ENCODE results near the gene SESN2.

Gene SESN2

DNA sequence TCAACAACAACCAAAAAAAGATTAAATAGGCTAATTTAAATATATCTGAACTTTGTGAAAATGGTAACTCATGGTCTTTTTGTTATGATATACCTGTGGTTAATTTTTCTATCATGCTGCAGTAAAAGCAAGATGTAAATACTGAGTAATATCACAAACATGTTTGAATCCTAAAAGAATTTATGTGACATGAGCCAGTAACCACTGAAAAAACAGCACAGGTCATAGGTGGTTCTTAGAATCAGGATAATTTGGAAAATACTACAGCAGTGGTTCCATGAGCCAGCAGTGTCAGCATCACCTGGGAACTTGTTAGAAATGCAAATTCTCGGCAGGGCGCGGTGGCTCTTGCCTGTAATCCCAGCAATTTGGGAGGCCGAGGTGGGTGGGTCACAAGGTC, 19.3 kb upstream of the SESN2 start:
- Histone ChIP-seq H3K27me3 (ENCODE audit: insufficient read depth, low read length) (no peaks in the 10 kb centered on the region), H3K27ac (ENCODE audit: low read length) (no peak overlapping the region), H3K9me3 (ENCODE audit: insufficient read depth, low read depth, low read length) (no peaks in the 10 kb centered on the region), H3K4me1 (ENCODE audit: insufficient read depth, low read length) (peaks cover 8% of the 10 kb centered on the region; the same call in 1 of the 2 replicates), H3K36me3 (ENCODE audit: insufficient read depth, low read depth, low read length) (peaks cover 20% of the 10 kb centered on the region), H3K9ac (ENCODE audit: low read depth, low read length) (no peak overlapping the region), H3K4me3 (ENCODE audit: low read length) (no peak overlapping the region)

GRCh38 chr1:28241638-28242241, 17.6 kb upstream of the SESN2 start:
- peaks cover 12% of the 10 kb centered on the region; the same call in 1 of the 2 replicates for H3K4me1 ChIP-seq (ENCODE audit: insufficient read depth, low read length)
- no peaks in the 10 kb centered on the region for H3K27me3 ChIP-seq (ENCODE audit: insufficient read depth, low read length)
- no peak overlapping the region for H3K27ac ChIP-seq (ENCODE audit: low read length)
- no peaks in the 10 kb centered on the region for H3K9me3 ChIP-seq (ENCODE audit: insufficient read depth, low read depth, low read length)
- H3K36me3 ChIP-seq (ENCODE audit: insufficient read depth, low read depth, low read length): peaks cover 20% of the 10 kb centered on the region
- H3K4me3 ChIP-seq (ENCODE audit: low read length): no peak overlapping the region
- no peak overlapping the region for H3K9ac ChIP-seq (ENCODE audit: low read depth, low read length)

GRCh38 chr1:28243685-28244311, 15.5 kb upstream of the SESN2 start:
- peaks cover 6% of the 10 kb centered on the region; the same call in 1 of the 2 replicates for H3K4me1 ChIP-seq (ENCODE audit: insufficient read depth, low read length)
- H3K27me3 ChIP-seq (ENCODE audit: insufficient read depth, low read length): no peaks in the 10 kb centered on the region
- no peak overlapping the region for H3K9ac ChIP-seq (ENCODE audit: low read depth, low read length)
- H3K27ac ChIP-seq (ENCODE audit: low read length): no peak overlapping the region
- H3K36me3 ChIP-seq (ENCODE audit: insufficient read depth, low read depth, low read length): peaks cover 8% of the 10 kb centered on the region; the same call in 1 of the 2 replicates
- no peaks in the 10 kb centered on the region for H3K9me3 ChIP-seq (ENCODE audit: insufficient read depth, low read depth, low read length)
- H3K4me3 ChIP-seq (ENCODE audit: low read length): no peak overlapping the region

DNA sequence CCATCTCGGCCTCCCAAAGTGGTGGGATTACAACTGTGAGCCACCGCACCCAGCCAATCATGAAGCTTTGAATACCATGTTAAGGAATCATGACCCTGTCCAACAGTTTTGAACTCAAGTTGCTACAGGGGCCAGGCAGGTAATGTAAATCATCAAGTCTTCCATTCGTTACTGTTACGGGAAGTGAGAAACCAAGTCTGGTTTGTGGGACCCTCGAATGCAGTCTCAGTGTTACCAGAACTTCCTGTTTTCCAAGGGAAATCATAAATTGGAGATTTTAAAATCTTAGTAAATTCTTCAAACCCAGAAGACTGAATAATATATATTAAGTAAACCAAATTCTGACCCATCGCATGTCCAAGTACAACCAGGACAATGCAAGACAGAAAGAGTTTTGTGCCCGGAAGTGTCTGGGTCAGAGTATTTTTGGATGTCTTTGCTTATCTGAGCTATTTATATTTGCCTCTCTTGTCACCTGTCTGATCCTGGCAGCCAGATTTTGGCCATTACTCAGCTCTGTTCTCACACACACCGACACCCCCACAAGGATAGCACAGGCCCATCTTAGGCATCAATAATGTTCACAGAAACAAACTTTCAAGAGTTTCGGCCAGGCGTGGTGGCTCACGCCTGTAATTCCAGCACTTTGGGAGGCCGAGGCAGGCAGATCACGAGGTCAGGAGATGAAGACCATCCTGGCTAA, 14.6 kb upstream of the SESN2 start:
- Histone ChIP-seq H3K27ac (ENCODE audit: low read length) (no peak overlapping the region), H3K36me3 (ENCODE audit: insufficient read depth, low read depth, low read length) (peaks cover 8% of the 10 kb centered on the region; the same call in 1 of the 2 replicates), H3K9me3 (ENCODE audit: insufficient read depth, low read depth, low read length) (no peaks in the 10 kb centered on the region), H3K27me3 (ENCODE audit: insufficient read depth, low read length) (no peaks in the 10 kb centered on the region), H3K9ac (ENCODE audit: low read depth, low read length) (no peak overlapping the region), H3K4me3 (ENCODE audit: low read length) (no peak overlapping the region), H3K4me1 (ENCODE audit: insufficient read depth, low read length) (peaks cover 13% of the 10 kb centered on the region)

- peaks cover 16% of the 10 kb centered on the region for H3K4me1 ChIP-seq (ENCODE audit: insufficient read depth, low read length)
- no peak overlapping the region for H3K27ac ChIP-seq (ENCODE audit: low read length)
- peak overlapping the region; percentile 79; the same call in 1 of the 2 replicates for H3K9ac ChIP-seq (ENCODE audit: low read depth, low read length)
- H3K4me3 ChIP-seq (ENCODE audit: low read length): peak overlapping the region; percentile 77
- peaks cover 4% of the 10 kb centered on the region; the same call in 1 of the 2 replicates for H3K36me3 ChIP-seq (ENCODE audit: insufficient read depth, low read depth, low read length)
- H3K27me3 ChIP-seq (ENCODE audit: insufficient read depth, low read length): no peaks in the 10 kb centered on the region
- H3K9me3 ChIP-seq (ENCODE audit: insufficient read depth, low read depth, low read length): no peaks in the 10 kb centered on the region
These were observed 12.9 kb upstream of the SESN2 start for GRCh38 chr1:28246427-28246832.

DNA sequence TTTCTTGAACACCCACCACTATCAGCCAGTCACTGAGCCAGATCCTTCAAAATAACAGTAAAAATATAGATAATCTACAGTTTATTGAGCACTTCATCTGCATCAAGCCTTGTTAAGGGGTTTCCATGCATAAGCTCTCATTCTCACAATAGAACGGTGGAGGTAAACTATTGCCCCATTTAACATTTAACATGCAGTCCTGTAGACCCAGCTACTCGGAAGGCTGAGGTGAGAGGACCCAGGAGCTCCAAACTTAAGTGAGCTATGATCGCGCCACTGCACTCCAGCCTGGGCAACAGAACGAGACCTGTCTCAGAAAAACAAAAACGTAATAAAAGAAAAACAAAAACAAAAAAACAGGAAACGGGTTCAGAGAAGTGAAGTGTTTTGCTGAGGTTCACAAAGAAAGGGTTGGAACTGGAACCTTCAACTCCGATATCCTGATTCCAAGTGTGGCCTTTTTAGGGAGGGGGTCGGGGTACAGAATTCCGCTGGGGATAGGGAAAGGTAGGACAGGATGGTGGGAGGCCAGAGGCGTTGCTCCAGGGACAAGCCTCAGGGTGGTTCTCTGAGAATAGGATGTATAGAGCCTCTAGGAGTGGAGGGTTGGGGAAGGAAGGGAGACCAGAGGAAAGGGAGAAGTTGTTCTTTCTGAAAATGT, 11.6 kb upstream of the SESN2 start:
- peak overlapping the region; percentile 27; the same call in 1 of the 2 replicates for H3K9ac ChIP-seq (ENCODE audit: low read depth, low read length)
- no peaks in the 10 kb centered on the region for H3K9me3 ChIP-seq (ENCODE audit: insufficient read depth, low read depth, low read length)
- H3K36me3 ChIP-seq (ENCODE audit: insufficient read depth, low read depth, low read length): peaks cover 3% of the 10 kb centered on the region; the same call in 1 of the 2 replicates
- H3K4me3 ChIP-seq (ENCODE audit: low read length): peak overlapping the region; percentile 77
- no peaks in the 10 kb centered on the region for H3K27me3 ChIP-seq (ENCODE audit: insufficient read depth, low read length)
- no peak overlapping the region for H3K27ac ChIP-seq (ENCODE audit: low read length)
- H3K4me1 ChIP-seq (ENCODE audit: insufficient read depth, low read length): peaks cover 16% of the 10 kb centered on the region

DNA sequence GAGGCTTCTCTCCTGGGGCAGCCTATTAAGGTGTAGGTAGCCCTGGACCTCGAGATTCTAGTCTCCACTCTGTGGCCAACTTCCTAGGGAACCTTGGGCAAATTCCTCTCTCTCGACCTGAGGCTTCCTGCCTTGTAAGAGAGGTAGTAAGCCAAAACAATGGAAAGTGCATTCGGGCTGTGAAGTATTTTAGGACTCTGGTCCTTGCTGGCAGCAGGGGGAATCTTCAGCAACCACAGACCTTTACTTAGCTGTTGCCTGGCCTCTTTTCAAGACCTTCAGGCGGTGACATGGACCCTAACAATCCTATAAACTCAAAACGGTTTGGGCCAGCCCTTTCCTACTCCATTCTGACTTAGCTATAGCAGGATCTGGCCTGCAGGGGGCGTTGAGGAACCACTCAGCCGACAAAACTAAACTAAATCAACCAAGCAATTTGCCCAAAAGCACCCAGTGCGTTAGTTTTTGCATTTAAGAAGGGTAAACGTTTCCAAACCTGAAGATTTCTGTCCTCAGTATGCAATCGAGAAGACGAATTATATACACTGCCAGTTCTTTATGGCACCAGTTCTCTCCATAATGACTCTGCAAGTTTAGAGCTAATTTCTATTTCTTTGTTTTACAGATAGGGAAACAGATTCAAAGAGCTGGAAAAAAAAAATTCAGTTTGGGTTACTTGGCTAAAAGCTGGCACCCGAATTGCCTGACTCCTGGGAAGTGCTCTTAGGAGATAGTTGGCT, 10.9 kb upstream of the SESN2 start:
- Histone ChIP-seq H3K36me3 (ENCODE audit: insufficient read depth, low read depth, low read length) (no peaks in the 10 kb centered on the region; the same call in 1 of the 2 replicates), H3K27ac (ENCODE audit: low read length) (no peak overlapping the region), H3K9ac (ENCODE audit: low read depth, low read length) (peak overlapping the region; percentile 59; the same call in 1 of the 2 replicates), H3K27me3 (ENCODE audit: insufficient read depth, low read length) (no peaks in the 10 kb centered on the region), H3K4me3 (ENCODE audit: low read length) (peak overlapping the region; percentile 52), H3K4me1 (ENCODE audit: insufficient read depth, low read length) (peaks cover 16% of the 10 kb centered on the region), H3K9me3 (ENCODE audit: insufficient read depth, low read depth, low read length) (no peaks in the 10 kb centered on the region)

- Histone ChIP-seq H3K27ac (ENCODE audit: low read length) (no peak overlapping the region), H3K4me3 (ENCODE audit: low read length) (peak overlapping the region; percentile 52; the same call in 1 of the 2 replicates), H3K4me1 (ENCODE audit: insufficient read depth, low read length) (peaks cover 16% of the 10 kb centered on the region), H3K27me3 (ENCODE audit: insufficient read depth, low read length) (no peaks in the 10 kb centered on the region), H3K36me3 (ENCODE audit: insufficient read depth, low read depth, low read length) (no peaks in the 10 kb centered on the region), H3K9me3 (ENCODE audit: insufficient read depth, low read depth, low read length) (no peaks in the 10 kb centered on the region), H3K9ac (ENCODE audit: low read depth, low read length) (peak overlapping the region; percentile 59; the same call in 1 of the 2 replicates)
These were observed 10.1 kb upstream of the SESN2 start for GRCh38 chr1:28249013-28249865.

- H3K27ac ChIP-seq (ENCODE audit: low read length): no peak overlapping the region
- no peaks in the 10 kb centered on the region for H3K36me3 ChIP-seq (ENCODE audit: insufficient read depth, low read depth, low read length)
- H3K4me1 ChIP-seq (ENCODE audit: insufficient read depth, low read length): peaks cover 16% of the 10 kb centered on the region
- no peaks in the 10 kb centered on the region for H3K9me3 ChIP-seq (ENCODE audit: insufficient read depth, low read depth, low read length)
- peak overlapping the region; percentile 18; the same call in 1 of the 2 replicates for H3K9ac ChIP-seq (ENCODE audit: low read depth, low read length)
- H3K4me3 ChIP-seq (ENCODE audit: low read length): no peak overlapping the region
- no peaks in the 10 kb centered on the region for H3K27me3 ChIP-seq (ENCODE audit: insufficient read depth, low read length)
These were observed 9.4 kb upstream of the SESN2 start for GRCh38 chr1:28249866-28250295.

DNA sequence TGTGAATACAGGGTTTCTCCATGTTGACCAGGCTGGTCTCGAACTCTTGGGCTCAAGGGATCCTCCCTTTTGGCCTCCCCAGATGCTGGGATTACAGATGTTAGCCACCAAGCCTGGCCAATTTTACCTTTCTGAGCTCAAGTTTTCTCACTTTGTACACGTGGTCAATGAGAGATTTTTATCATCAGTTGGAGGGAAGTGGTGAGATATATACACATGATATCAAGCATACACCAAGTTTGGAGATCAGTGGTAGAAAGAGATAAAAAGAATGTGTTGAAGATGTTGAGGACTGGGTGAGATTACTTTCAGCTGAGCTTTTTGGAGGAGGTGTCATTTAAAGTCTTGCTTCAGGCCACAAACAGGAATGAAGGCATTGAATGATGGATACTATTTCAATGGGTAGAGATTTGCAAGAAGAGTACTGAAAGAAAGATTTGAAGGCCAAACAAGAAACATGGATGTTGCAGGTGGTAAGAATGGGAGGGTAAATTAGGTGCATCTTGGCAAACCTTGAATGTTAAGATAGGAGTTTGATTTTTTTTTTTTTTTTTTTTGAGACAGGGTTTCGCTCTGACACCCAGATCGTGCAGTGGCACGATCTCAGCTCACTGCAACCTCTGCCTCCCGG, 3.0 kb upstream of the SESN2 start:
- H3K9ac ChIP-seq (ENCODE audit: low read depth, low read length): no peak overlapping the region
- H3K4me3 ChIP-seq (ENCODE audit: low read length): no peak overlapping the region
- no peaks in the 10 kb centered on the region for H3K27me3 ChIP-seq (ENCODE audit: insufficient read depth, low read length)
- no peaks in the 10 kb centered on the region for H3K36me3 ChIP-seq (ENCODE audit: insufficient read depth, low read depth, low read length)
- no peak overlapping the region for H3K27ac ChIP-seq (ENCODE audit: low read length)
- no peaks in the 10 kb centered on the region for H3K9me3 ChIP-seq (ENCODE audit: insufficient read depth, low read depth, low read length)
- H3K4me1 ChIP-seq (ENCODE audit: insufficient read depth, low read length): 0 out of 2 replicates have a peak, but pooled peaks cover 2% of the 10 kb centered on the region
